Fibroblast of lung (primary cell): ENCODE measurements around the gene XIRP2.

Experiments used
- CTCF ChIP-seq, 2 donors: IDR thresholded peaks in 1 of 2; conservative IDR thresholded peaks in 1 of 2; 1 replicate in 1 of 2; 2 replicates in 1 of 2; pipeline ENCODE4 v1.5.1; 2011 to 2012; ENCODE audit warnings: low read length in 2 of 2, control low read depth in 1 of 2, inconsistent platforms in 1 of 2, low read depth in 1 of 2, mild to moderate bottlenecking in 1 of 2
- EZH2 ChIP-seq: IDR thresholded peaks from 2 replicates; pipeline ENCODE4 v1.5.1; 2012; ENCODE audit warnings: low read length, control low read depth, mild to moderate bottlenecking; ENCODE audit errors: missing control alignments

- TF ChIP-seq CTCF (conservative IDR thresholded peaks at IDR 0.05 in 1 of 2, IDR thresholded peaks at IDR 0.05 in 1 of 2; ENCODE audit: low read depth in 1 of 2, low read length in 2 of 2), result no peak
- TF ChIP-seq EZH2, result no peak
These were observed 38.4 kb downstream of the XIRP2 start for GRCh38 chr2:166926657-166927056.
